ENCODE results near the gene PAGE1.

- no peak for TF ChIP-seq CTCF (IDR thresholded peaks at IDR 0.05; ENCODE audit: low read length)
- no peak for TF ChIP-seq EZH2 (IDR thresholded peaks at IDR 0.05; ENCODE audit: borderline replicate concordance, low read length)
Measured at GRCh38 chrX:49695276-49696180, at the start of gene PAGE1.
